Measurements from ENCODE around the gene CCDC74A. TPM values are rescaled to one million over a fixed set of nuclear protein-coding genes. Genes with fewer than 3 reads are reported as not detected.
"Not testable (repeated sequence)": the region's sequence is repeated elsewhere in the genome, so short reads cannot be mapped to it uniquely, and the experiment has no call there.

Gene CCDC74A
- total and polyA plus RNA-seq, 7 donors = 0.16 to 0.51 (median 0.18) TPM; not detected in 3

- ATAC-seq (peak; percentile 33 to 56 (median 46)), DNase-seq (no peak)
- H3K4me3 ChIP-seq = peak overlapping the region; percentile 90
- no peak for TF ChIP-seq CTCF (IDR thresholded peaks at IDR 0.05)
- no peaks in the 10 kb centered on the region for H3K27me3 ChIP-seq (ENCODE audit: insufficient read depth in 3 of 3, low read length in 2 of 3)
- 0 to 1% (median 1%) methylated on average over 39 to 40 of the region's 40 CpGs for WGBS, 3 donors
- intact Hi-C loops (cut with DNase I) = loop anchor here (10.0 kb wide), 1 partner anchor 181 kb away; no protein-coding TSS in a partner anchor
- no peaks in the 10 kb centered on the region for H3K9me3 ChIP-seq
- H3K36me3 ChIP-seq (ENCODE audit: insufficient read depth in 1 of 2, low read depth in 1 of 2) = peaks cover 0 to 13% of the 10 kb centered on the region in 2 donors
- H3K27ac ChIP-seq = peak overlapping the region; percentile 84
- peaks cover 5% of the 10 kb centered on the region for H3K4me1 ChIP-seq
Observed at GRCh38 chr2:131493199-131493968, 34.3 kb upstream of the CCDC74A start.

GRCh38 chr2:131495506-131495905 lies 32.2 kb upstream of the CCDC74A start:
- H3K27me3 ChIP-seq (ENCODE audit: insufficient read depth in 3 of 3, low read length in 2 of 3); ATAC-seq; H3K9me3 ChIP-seq; H3K27ac ChIP-seq; DNase-seq; H3K4me3 ChIP-seq; H3K4me1 ChIP-seq: not testable (repeated sequence)
- peaks cover 2 to 29% of the 10 kb centered on the region in 2 donors for H3K36me3 ChIP-seq (ENCODE audit: insufficient read depth in 1 of 2, low read depth in 1 of 2)
- intact Hi-C loops (cut with DNase I) = loop anchor here (10.0 kb wide), 1 partner anchor 179 kb away; no protein-coding TSS in a partner anchor
- 92 to 96% (median 93%) methylated on average over 1 of the region's 1 CpG for WGBS, 3 donors

- not testable (repeated sequence) for H3K4me3 ChIP-seq; H3K9me3 ChIP-seq; H3K27me3 ChIP-seq (ENCODE audit: insufficient read depth in 3 of 3, low read length in 2 of 3); H3K4me1 ChIP-seq
- intact Hi-C loops (cut with DNase I) = loop anchor here (10.0 kb wide), 1 partner anchor 176 kb away; no protein-coding TSS in a partner anchor
- ATAC-seq (peak; percentile 79 to 98 (median 94)), DNase-seq (peak; percentile 37 to 66)
- 48 to 60% (median 59%) methylated on average over 8 of the region's 8 CpGs for WGBS, 3 donors
- peak overlapping the region; percentile 50 for H3K27ac ChIP-seq
- H3K36me3 ChIP-seq (ENCODE audit: insufficient read depth in 1 of 2, low read depth in 1 of 2) = peaks cover 2 to 59% of the 10 kb centered on the region in 2 donors
Observed at GRCh38 chr2:131498321-131498973, 29.2 kb upstream of the CCDC74A start.

GRCh38 chr2:131503587-131503986 lies 24.1 kb upstream of the CCDC74A start:
- H3K4me1 ChIP-seq; H3K9me3 ChIP-seq; H3K4me3 ChIP-seq; intact Hi-C loops (cut with DNase I); DNase-seq; H3K27ac ChIP-seq; ATAC-seq; H3K27me3 ChIP-seq (ENCODE audit: insufficient read depth in 3 of 3, low read length in 2 of 3): not testable (repeated sequence)
- H3K36me3 ChIP-seq (ENCODE audit: insufficient read depth in 1 of 2, low read depth in 1 of 2) = peaks cover 4 to 98% of the 10 kb centered on the region in 2 donors
- 99 to 100% (median 99%) methylated on average over 4 of the region's 4 CpGs for WGBS, 3 donors

GRCh38 chr2:131504082-131504750 lies 23.5 kb upstream of the CCDC74A start:
- intact Hi-C loops (cut with DNase I); DNase-seq: not testable (repeated sequence)
- WGBS, 3 donors = 89 to 91% (median 91%) methylated on average over 7 of the region's 7 CpGs

GRCh38 chr2:131509615-131510014 lies 18.1 kb upstream of the CCDC74A start:
- TF ChIP-seq CTCF (IDR thresholded peaks at IDR 0.05) = no peak
- Histone ChIP-seq H3K4me3 (no peak overlapping the region), H3K36me3 (ENCODE audit: insufficient read depth in 1 of 2, low read depth in 1 of 2) (peaks cover 5 to 54% of the 10 kb centered on the region in 2 donors), H3K9me3 (no peaks in the 10 kb centered on the region), H3K27me3 (ENCODE audit: insufficient read depth in 3 of 3, low read length in 2 of 3) (no peaks in the 10 kb centered on the region), H3K4me1 (no peaks in the 10 kb centered on the region), H3K27ac (no peak overlapping the region)
- 78 to 89% (median 88%) methylated on average over 9 of the region's 9 CpGs for WGBS, 3 donors
- ATAC-seq (no peak), DNase-seq (no peak)
- intact Hi-C loops (cut with DNase I) = no loop called here

More at GRCh38 chr2:131504082-131504750, 23.5 kb upstream of the CCDC74A start:
- H3K36me3 ChIP-seq (ENCODE audit: insufficient read depth in 1 of 2, low read depth in 1 of 2) = peaks cover 4 to 97% of the 10 kb centered on the region in 2 donors
- not testable (repeated sequence) for H3K4me3 ChIP-seq; ATAC-seq; H3K27ac ChIP-seq; H3K27me3 ChIP-seq (ENCODE audit: insufficient read depth in 3 of 3, low read length in 2 of 3); H3K4me1 ChIP-seq; H3K9me3 ChIP-seq

GRCh38 chr2:131511291-131511968 lies 16.3 kb upstream of the CCDC74A start:
- H3K4me1 ChIP-seq; H3K27ac ChIP-seq; H3K4me3 ChIP-seq; H3K27me3 ChIP-seq (ENCODE audit: insufficient read depth in 3 of 3, low read length in 2 of 3); H3K9me3 ChIP-seq; ATAC-seq; DNase-seq; intact Hi-C loops (cut with DNase I): not testable (repeated sequence)
- WGBS, 3 donors = 86 to 89% (median 89%) methylated on average over 19 to 22 of the region's 22 CpGs
- peaks cover 5 to 37% of the 10 kb centered on the region in 2 donors for H3K36me3 ChIP-seq (ENCODE audit: insufficient read depth in 1 of 2, low read depth in 1 of 2)

GRCh38 chr2:131511969-131512870 lies 15.5 kb upstream of the CCDC74A start:
- H3K27ac ChIP-seq; H3K4me3 ChIP-seq; H3K27me3 ChIP-seq (ENCODE audit: insufficient read depth in 3 of 3, low read length in 2 of 3); DNase-seq; intact Hi-C loops (cut with DNase I); H3K9me3 ChIP-seq; H3K4me1 ChIP-seq; ATAC-seq: not testable (repeated sequence)
- WGBS, 3 donors = 65 to 78% (median 74%) methylated on average over 14 to 15 of the region's 17 CpGs
- peaks cover 2 to 37% of the 10 kb centered on the region in 2 donors for H3K36me3 ChIP-seq (ENCODE audit: insufficient read depth in 1 of 2, low read depth in 1 of 2)
